CD8-positive, alpha-beta memory T cell (primary cell): ENCODE data around the gene ITGB4. TPM values are rescaled to one million over a fixed set of nuclear protein-coding genes. Genes with fewer than 3 reads are reported as not detected.
A peak's percentile ranks its signal among the peaks of the same experiment; 100 is the strongest.

Source experiments
- CTCF ChIA-PET: fragments of 350-600 bp; sonication (Branson Sonifier 250); formaldehyde crosslinking; loops from one replicate; lab custom pipeline; 2021; ENCODE audit warnings: antibody characterized with exemption; lab: Charles Lee
- POLR2A ChIA-PET: fragments of 350-600 bp; sonication (Branson Sonifier 250); formaldehyde crosslinking; loops from one replicate; lab custom pipeline; 2021; ENCODE audit warnings: antibody characterized with exemption; lab: Charles Lee
- DNase-seq, 5 donors: peaks; one replicate each; pipeline versions ENCODE4 v3.0.0 to v3.0.0-alpha.2; 2020 to 2022; ENCODE audit warnings: mixed read lengths in 1 of 5
- H3K27ac ChIP-seq: one replicate; pipeline ENCODE4 v1.7.0; 2013; ENCODE audit warnings: low read depth, mild to moderate bottlenecking, low read length, moderate library complexity
- H3K27me3 ChIP-seq: 2 replicates; pipeline ENCODE4 v1.7.0; 2013; ENCODE audit warnings: low read length, mild to moderate bottlenecking; ENCODE audit not compliant: insufficient read depth, poor library complexity, severe bottlenecking
- H3K36me3 ChIP-seq: 2 replicates; pipeline ENCODE4 v1.7.0; 2013; ENCODE audit warnings: mild to moderate bottlenecking, low read length, moderate library complexity; ENCODE audit not compliant: insufficient read depth
- H3K4me1 ChIP-seq: 2 replicates; pipeline ENCODE4 v1.7.0; 2013; ENCODE audit warnings: mild to moderate bottlenecking, low read length, moderate library complexity; ENCODE audit not compliant: insufficient read depth
- H3K4me3 ChIP-seq: 2 replicates; pipeline ENCODE4 v1.7.0; 2013; ENCODE audit warnings: mild to moderate bottlenecking, low read length
- H3K9me3 ChIP-seq: 2 replicates; pipeline ENCODE4 v1.7.0; 2013; ENCODE audit warnings: mild to moderate bottlenecking, low read length
- H3K27ac Mint-ChIP-seq, 8 donors: one replicate each; pipeline ENCODE4 v1.8.0; 2020 to 2021; ENCODE audit warnings: mixed read lengths in 8 of 8, mild to moderate bottlenecking in 6 of 8, inconsistent platforms in 3 of 8, moderate library complexity in 3 of 8
- H3K27me3 Mint-ChIP-seq, 2 donors: one replicate each; pipeline ENCODE4 v1.8.0; 2020 to 2021; ENCODE audit warnings: mixed read lengths in 2 of 2, mild to moderate bottlenecking in 1 of 2, moderate library complexity in 1 of 2
- H3K36me3 Mint-ChIP-seq, 3 donors: one replicate each; pipeline ENCODE4 v1.8.0; 2020 to 2021; ENCODE audit warnings: mixed read lengths in 3 of 3, inconsistent platforms in 1 of 3, mild to moderate bottlenecking in 1 of 3
- H3K4me1 Mint-ChIP-seq, 3 donors: one replicate each; pipeline ENCODE4 v1.8.0; 2020 to 2021; ENCODE audit warnings: mixed read lengths in 3 of 3, inconsistent platforms in 1 of 3, mild to moderate bottlenecking in 1 of 3
- H3K4me3 Mint-ChIP-seq, 7 donors: one replicate each; pipeline ENCODE4 v1.8.0; 2020 to 2021; ENCODE audit warnings: mixed read lengths in 7 of 7, mild to moderate bottlenecking in 6 of 7, moderate library complexity in 4 of 7, inconsistent platforms in 2 of 7
- H3K9me3 Mint-ChIP-seq, 5 donors: one replicate each; pipeline ENCODE4 v1.8.0; 2020 to 2022; ENCODE audit warnings: mixed read lengths in 5 of 5, mild to moderate bottlenecking in 3 of 5, moderate library complexity in 2 of 5, inconsistent platforms in 1 of 5
- polyA plus RNA-seq: library from polyadenylated mRNA; unstranded; fragments of 300-500 nt; fragmentation: Illumina TruSeq; gene quantifications from one replicate; pipeline ENCODE4 v1.2.3, GENCODE V29; 2021
- total RNA-seq, 2 experiments: library from RNA; stranded (reverse); gene quantifications; one replicate each; pipeline ENCODE4 v1.2.3, GENCODE V29; 2021

The ITGB4 gene
- total and polyA plus RNA-seq, 3 experiments from 2014 or later, result 1.5 to 2.1 (median 1.8) TPM

DNA sequence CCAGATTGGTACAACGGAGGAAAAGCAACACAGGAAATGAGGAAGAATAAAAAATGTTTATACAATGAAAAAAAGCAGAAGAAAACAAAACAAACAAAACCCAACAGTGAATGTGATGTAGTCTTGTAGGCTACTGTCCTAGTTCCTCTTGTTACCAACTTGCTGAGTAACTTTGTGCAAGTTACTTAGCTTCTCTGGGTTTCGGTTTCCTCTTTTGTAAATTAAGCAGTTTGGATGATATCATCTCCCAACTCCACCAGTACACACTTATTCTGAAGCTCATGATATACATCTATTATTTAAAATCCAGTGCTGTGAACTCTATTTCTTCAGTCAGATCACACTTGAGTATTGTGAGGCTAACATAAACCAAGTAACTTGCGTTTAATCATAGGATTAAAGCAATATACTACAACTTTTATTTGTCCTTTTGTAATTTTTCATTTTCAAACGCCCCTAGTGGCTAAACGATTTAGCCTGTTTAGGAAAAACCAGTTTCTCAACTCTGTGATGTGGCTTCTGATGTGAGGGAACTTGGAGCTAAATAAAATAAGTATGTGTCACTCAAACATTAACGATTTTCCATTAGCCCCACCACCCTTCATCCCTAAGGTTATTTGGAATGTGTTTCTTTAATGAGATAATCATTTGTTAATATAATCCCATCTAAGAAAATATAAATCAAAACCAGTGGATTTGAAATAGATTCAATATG is 62.0 kb downstream of the ITGB4 start:
- H3K4me3 ChIP-seq, result peak overlapping the region; percentile 67
- peaks cover 46% of the 10 kb centered on the region for H3K4me1 ChIP-seq
- H3K27ac Mint-ChIP-seq, result peak overlapping the region; percentile 95 to 100 (median 99)
- H3K27me3 ChIP-seq, result no peaks in the 10 kb centered on the region
- H3K36me3 Mint-ChIP-seq, result peaks cover 10 to 23% (median 10%) of the 10 kb centered on the region in 3 donors
- no peaks in the 10 kb centered on the region for H3K9me3 ChIP-seq
- peaks cover 8% of the 10 kb centered on the region for H3K36me3 ChIP-seq
- CTCF ChIA-PET, result interaction anchor here (1.1 to 5.0 kb wide), 18 partner anchors 10 to 494 kb away, joined by 3 to 32 read pairs (median 8); partner anchors contain the start of genes GALK1, MRPL38, SLC25A19 and UNC13D
- peaks cover 0 to 2% (median 0%) of the 10 kb centered on the region in 5 donors for H3K9me3 Mint-ChIP-seq
- peaks cover 0 to 15% of the 10 kb centered on the region in 2 donors for H3K27me3 Mint-ChIP-seq
- DNase-seq, result peak in 2 of 5 donors; percentile 54 to 55
- H3K4me3 Mint-ChIP-seq, result peak overlapping the region; percentile 90 to 97 (median 93)
- POLR2A ChIA-PET, result interaction anchor here (0.7 to 4.7 kb wide), 12 partner anchors 9 to 416 kb away, joined by 3 to 47 read pairs (median 4); partner anchors contain the start of genes ACOX1, GALK1, RECQL5 and SAP30BP
- peaks cover 42 to 67% (median 52%) of the 10 kb centered on the region in 3 donors for H3K4me1 Mint-ChIP-seq
- H3K27ac ChIP-seq, result peak overlapping the region; percentile 98

DNA sequence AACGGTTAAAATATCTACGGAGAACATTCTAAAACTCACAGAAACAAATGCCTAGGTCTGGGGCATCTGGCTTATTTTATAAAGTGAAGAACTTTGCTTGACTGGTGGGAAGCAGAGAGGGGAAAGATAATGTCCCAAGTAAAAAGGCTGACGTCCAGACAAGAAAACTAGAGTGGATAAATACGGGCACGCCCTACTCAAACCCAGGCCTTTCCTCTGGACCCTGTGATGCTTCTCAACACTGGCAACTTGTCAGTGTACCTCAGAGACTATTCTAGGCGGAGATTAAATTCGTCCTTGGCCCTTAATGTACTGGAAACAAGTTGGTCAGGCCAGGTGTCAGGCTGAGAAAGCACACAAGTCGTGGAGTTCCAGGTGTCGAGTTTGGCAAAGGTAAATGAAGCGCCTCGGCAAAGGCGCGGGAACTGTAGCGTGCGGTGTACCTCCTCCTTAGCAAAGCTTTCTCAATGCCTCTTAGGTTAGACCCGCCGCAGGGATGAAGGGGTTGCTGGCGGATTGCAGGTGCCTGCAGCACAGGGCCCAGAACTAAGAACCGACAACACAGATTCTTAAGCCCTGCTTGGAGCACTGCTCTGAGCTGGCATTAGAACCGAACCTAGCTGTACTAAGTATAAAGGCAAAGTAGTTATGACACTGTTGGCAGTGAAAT is 62.7 kb downstream of the ITGB4 start:
- Histone ChIP-seq H3K36me3 (peaks cover under 1% of the 10 kb centered on the region), H3K4me1 (peaks cover 46% of the 10 kb centered on the region), H3K27me3 (no peaks in the 10 kb centered on the region), H3K27ac (peak overlapping the region; percentile 98), H3K9me3 (no peaks in the 10 kb centered on the region), H3K4me3 (peak overlapping the region; percentile 67)
- H3K4me3 Mint-ChIP-seq, result peak overlapping the region; percentile 93 to 97 (median 93)
- peaks cover 0 to 2% (median 0%) of the 10 kb centered on the region in 5 donors for H3K9me3 Mint-ChIP-seq
- POLR2A ChIA-PET, result interaction anchor here (0.6 to 4.7 kb wide), 20 partner anchors 8 to 484 kb away, joined by 3 to 47 read pairs (median 5); partner anchors contain the start of genes ACOX1, GALK1, RECQL5 and SAP30BP
- CTCF ChIA-PET, result interaction anchor here (1.0 to 5.0 kb wide), 18 partner anchors 11 to 495 kb away, joined by 3 to 32 read pairs (median 6); partner anchors contain the start of genes GALK1, MRPL38, SLC25A19 and UNC13D
- peaks cover 3 to 16% (median 4%) of the 10 kb centered on the region in 3 donors for H3K36me3 Mint-ChIP-seq
- peak overlapping the region; percentile 99 to 100 (median 100) for H3K27ac Mint-ChIP-seq
- peaks cover 39 to 66% (median 50%) of the 10 kb centered on the region in 3 donors for H3K4me1 Mint-ChIP-seq
- DNase-seq, result no peak
- H3K27me3 Mint-ChIP-seq, result peaks cover 0 to 7% of the 10 kb centered on the region in 2 donors

DNA sequence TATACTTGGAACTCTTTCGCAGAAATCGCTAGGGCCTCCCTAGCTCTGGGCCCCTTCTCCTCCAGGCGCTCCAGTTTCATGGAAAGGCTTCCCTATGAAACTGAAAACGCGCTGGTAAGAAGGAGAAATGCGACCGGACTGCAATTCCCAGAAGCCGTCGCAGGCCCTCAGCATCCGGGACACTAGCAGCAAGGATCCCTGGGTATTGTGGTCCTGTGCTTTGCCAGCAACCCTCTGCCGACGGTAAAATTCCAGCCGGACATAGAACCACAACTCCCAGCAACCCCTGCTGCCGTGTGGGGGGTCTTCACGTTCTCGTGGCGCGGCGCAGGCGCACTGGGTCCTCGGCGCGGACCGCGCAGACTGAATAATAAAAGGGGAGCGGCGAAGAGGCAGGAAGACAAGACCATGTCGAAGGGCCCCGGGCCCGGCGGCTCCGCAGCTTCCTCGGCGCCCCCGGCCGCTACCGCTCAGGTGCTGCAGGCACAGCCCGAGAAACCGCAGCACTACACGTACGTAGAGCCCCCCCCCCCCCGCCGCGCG is 63.3 kb downstream of the ITGB4 start, which contains the start of gene UNK:
UNK (plus strand) TSS at position 334 of the 543 bp plus-strand sequence; CDS start at position 409, 75 bp downstream.
- DNase-seq, result peak; percentile 89 to 98 (median 97)
- Histone ChIP-seq H3K27ac (peak within 1 kb of the TSS; percentile 98), H3K36me3 (no peaks in the 10 kb centered on the region), H3K27me3 (no peaks in the 10 kb centered on the region), H3K4me3 (peak within 1 kb of the TSS; percentile 67), H3K9me3 (no peaks in the 10 kb centered on the region), H3K4me1 (peaks cover 46% of the 10 kb centered on the region)
- Mint-ChIP-seq H3K27me3 (peaks cover 0 to 6% of the 10 kb centered on the region in 2 donors), H3K36me3 (peaks cover 2 to 15% (median 3%) of the 10 kb centered on the region in 3 donors), H3K4me3 (peak within 1 kb of the TSS; percentile 93 to 97 (median 93)), H3K4me1 (peaks cover 39 to 70% (median 51%) of the 10 kb centered on the region in 3 donors), H3K9me3 (peaks cover 0 to 1% (median 0%) of the 10 kb centered on the region in 5 donors), H3K27ac (peak within 1 kb of the TSS; percentile 99 to 100 (median 100))
- ChIA-PET CTCF (interaction anchor here (0.6 to 5.0 kb wide), 10 partner anchors 19 to 669 kb away, joined by 3 to 32 read pairs (median 8); partner anchors contain the start of genes FBF1, GALK1, MRPL38 and UNC13D), POLR2A (interaction anchor here (0.6 to 4.7 kb wide), 20 partner anchors 9 to 524 kb away, joined by 3 to 47 read pairs (median 5); partner anchors contain the start of genes ACOX1, GALK1, TEN1 and TMEM94)

DNA sequence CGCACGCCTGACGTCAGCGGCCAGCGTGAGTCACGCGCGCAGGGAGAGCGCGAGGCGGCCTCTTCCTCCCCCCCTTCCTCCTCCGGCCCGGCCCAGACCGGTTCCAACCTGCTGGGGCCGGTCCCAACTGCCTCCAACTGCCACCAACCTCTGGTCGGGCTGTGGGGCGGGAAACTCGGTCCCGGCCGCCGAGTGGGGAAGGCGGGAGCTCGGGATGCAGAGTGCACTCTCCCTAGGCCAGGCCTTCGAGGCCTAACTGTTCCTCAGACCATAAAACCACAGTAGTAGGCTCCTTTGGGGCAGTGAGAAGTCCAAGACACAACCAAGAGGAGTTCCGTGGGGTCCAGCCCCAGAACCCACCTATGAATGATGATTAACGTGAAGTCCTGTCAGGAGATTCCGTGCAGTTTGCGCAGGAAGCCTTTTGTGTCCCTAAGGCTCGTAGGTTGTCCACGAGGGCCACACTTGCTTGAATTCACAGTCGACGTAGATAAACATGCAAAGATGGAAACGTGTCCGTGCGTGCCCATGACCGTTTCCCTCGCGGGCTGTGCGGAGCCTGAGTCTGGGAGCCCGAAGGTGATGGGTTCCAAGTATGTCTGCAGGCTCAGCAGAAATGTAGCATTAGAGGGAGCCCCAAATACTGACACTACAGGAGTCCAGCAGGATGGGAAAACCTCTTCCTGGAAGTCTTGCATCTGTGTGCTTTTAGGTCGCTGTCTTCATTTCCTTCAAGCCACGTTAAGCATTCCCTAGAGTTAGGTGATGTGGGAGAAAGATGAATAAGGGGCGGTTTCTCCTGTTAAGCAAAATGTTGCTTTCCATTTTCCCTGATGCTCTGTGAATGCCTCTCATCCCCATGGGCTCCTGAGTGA is 64.0 kb downstream of the ITGB4 start:
- Histone ChIP-seq H3K36me3 (no peaks in the 10 kb centered on the region), H3K27ac (peak overlapping the region; percentile 98), H3K9me3 (no peaks in the 10 kb centered on the region), H3K27me3 (no peaks in the 10 kb centered on the region), H3K4me1 (peaks cover 46% of the 10 kb centered on the region), H3K4me3 (peak overlapping the region; percentile 67)
- ChIA-PET CTCF (interaction anchor here (0.6 to 5.0 kb wide), 13 partner anchors 8 to 668 kb away, joined by 3 to 32 read pairs (median 4); partner anchors contain the start of genes FBF1, GALK1 and WBP2), POLR2A (interaction anchor here (0.6 to 4.7 kb wide), 19 partner anchors 9 to 775 kb away, joined by 3 to 47 read pairs (median 5); partner anchors contain the start of genes ACOX1, GALK1, TEN1 and TRIM65)
- Mint-ChIP-seq H3K4me3 (peak overlapping the region; percentile 93 to 97 (median 93)), H3K27ac (peak overlapping the region; percentile 99 to 100 (median 100)), H3K9me3 (no peaks in the 10 kb centered on the region), H3K4me1 (peaks cover 33 to 63% (median 45%) of the 10 kb centered on the region in 3 donors), H3K27me3 (peaks cover 0 to 3% of the 10 kb centered on the region in 2 donors), H3K36me3 (peaks cover 0 to 13% (median 2%) of the 10 kb centered on the region in 3 donors)
- peak in 4 of 5 donors; percentile 5 to 95 (median 86) for DNase-seq

DNA sequence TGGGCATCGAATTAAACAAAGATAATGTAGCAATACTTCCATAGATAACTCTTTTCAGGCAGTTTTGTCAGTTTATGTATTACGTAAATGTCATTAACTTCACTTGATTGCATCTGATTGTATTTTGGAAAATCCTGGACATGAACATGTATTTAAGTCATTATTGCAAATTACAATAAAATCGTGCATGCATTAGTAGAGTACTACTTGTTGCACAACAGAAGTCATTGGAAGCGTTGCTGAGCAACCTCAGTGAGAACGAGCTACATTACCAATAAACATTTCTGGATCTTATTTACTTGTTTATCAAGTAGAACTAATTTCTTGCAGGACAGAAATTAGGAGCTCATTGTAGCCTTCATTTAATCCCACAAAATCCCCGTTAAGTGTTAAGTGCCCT is 70.0 kb downstream of the ITGB4 start:
- POLR2A ChIA-PET, result interaction anchor here (0.7 to 1.6 kb wide), 2 partner anchors 11 to 24 kb away, joined by 3 to 4 read pairs; a partner anchor contains a TSS
- H3K36me3 ChIP-seq, result peaks cover 7% of the 10 kb centered on the region
- CTCF ChIA-PET, result interaction anchor here (1.2 to 1.5 kb wide), 2 partner anchors 38 to 105 kb away, joined by 4 read pairs; partner anchors contain the start of gene TRIM65
- DNase-seq, result no peak
- H3K9me3 ChIP-seq, result no peaks in the 10 kb centered on the region
- H3K27me3 ChIP-seq, result no peaks in the 10 kb centered on the region
- peaks cover 12% of the 10 kb centered on the region for H3K4me1 ChIP-seq
- Mint-ChIP-seq H3K4me3 (no peak overlapping the region), H3K27ac (peak overlapping the region in 2 of 8 donors; percentile 21 to 71), H3K27me3 (no peaks in the 10 kb centered on the region), H3K9me3 (no peaks in the 10 kb centered on the region), H3K36me3 (peaks cover 0 to 42% (median 6%) of the 10 kb centered on the region in 3 donors), H3K4me1 (peaks cover 32 to 63% (median 45%) of the 10 kb centered on the region in 3 donors)
- H3K4me3 ChIP-seq, result no peak overlapping the region
- H3K27ac ChIP-seq, result no peak overlapping the region

DNA sequence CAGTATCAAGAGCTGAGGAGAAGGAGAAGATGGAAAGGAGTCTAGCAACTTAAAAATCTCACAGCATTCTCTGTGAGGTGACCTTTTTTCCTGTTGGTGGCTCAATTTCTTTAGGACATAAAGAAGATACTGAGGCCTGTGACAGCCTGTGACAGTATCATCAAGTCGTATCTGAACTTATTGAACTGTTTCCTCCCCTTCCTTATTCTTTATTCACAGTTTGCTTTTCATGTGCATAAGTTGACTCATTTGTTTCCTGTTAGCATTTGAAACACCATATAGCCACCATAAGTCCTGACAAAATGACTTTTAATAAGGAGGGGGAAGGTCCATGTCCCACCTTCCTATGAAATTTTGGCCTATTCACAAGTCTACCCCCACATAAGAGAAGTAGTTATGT is 72.2 kb downstream of the ITGB4 start:
- no peaks in the 10 kb centered on the region for H3K4me1 ChIP-seq
- no peak overlapping the region for H3K4me3 Mint-ChIP-seq
- CTCF ChIA-PET, result no interaction called here
- DNase-seq, result no peak
- H3K27me3 Mint-ChIP-seq, result no peaks in the 10 kb centered on the region
- H3K27ac Mint-ChIP-seq, result peak overlapping the region in 3 of 8 donors; percentile 33 to 46 (median 34)
- no peaks in the 10 kb centered on the region for H3K9me3 ChIP-seq
- no peaks in the 10 kb centered on the region for H3K9me3 Mint-ChIP-seq
- H3K27me3 ChIP-seq, result no peaks in the 10 kb centered on the region
- no peak overlapping the region for H3K4me3 ChIP-seq
- peaks cover 0 to 55% (median 5%) of the 10 kb centered on the region in 3 donors for H3K36me3 Mint-ChIP-seq
- H3K36me3 ChIP-seq, result peaks cover 13% of the 10 kb centered on the region
- peaks cover 27 to 48% (median 40%) of the 10 kb centered on the region in 3 donors for H3K4me1 Mint-ChIP-seq
- H3K27ac ChIP-seq, result no peak overlapping the region
- POLR2A ChIA-PET, result no interaction called here
